Tibial nerve (tissue), 4 donors: Measurements from ENCODE around the gene MIEN1. TPM values are rescaled to one million over a fixed set of nuclear protein-coding genes. Genes with fewer than 3 reads are reported as not detected.

Source experiments
- DNase-seq, 2 donors: peaks; one replicate each; pipeline ENCODE4 v3.0.0-alpha.2; 2019; ENCODE audit warnings: low spot score in 2 of 2
- H3K27ac ChIP-seq, 4 donors: fragments of 200-600 bp; sonication (generic) in 3 of 4; one replicate each; pipeline ENCODE4 v1.5.1; 2017 to 2019; ENCODE audit warnings: mild to moderate bottlenecking in 1 of 4
- H3K27me3 ChIP-seq, 2 donors: fragments of 200-600 bp; sonication (generic) in 1 of 2; one replicate each; pipeline versions ENCODE4 v1.5.1 to v1.6.0; 2017 to 2019
- H3K36me3 ChIP-seq, 3 donors: fragments of 200-600 bp; sonication (generic); one replicate each; pipeline ENCODE4 v1.5.1; 2018 to 2019
- H3K4me1 ChIP-seq, 4 donors: fragments of 200-600 bp; sonication (generic) in 3 of 4; one replicate each; pipeline ENCODE4 v1.5.1; 2017 to 2019
- H3K4me3 ChIP-seq, 4 donors: fragments of 200-600 bp; sonication (generic) in 3 of 4; one replicate each; pipeline ENCODE4 v1.5.1; 2017 to 2019; ENCODE audit warnings: mild to moderate bottlenecking in 1 of 4, moderate library complexity in 1 of 4
- H3K9me3 ChIP-seq, 4 donors: fragments of 200-600 bp; sonication (generic) in 3 of 4; one replicate each; pipeline ENCODE4 v1.5.1; 2017 to 2019
- EP300 ChIP-seq, 2 donors: sonication (generic); formaldehyde crosslinking; IDR thresholded peaks; one replicate each; pipeline ENCODE4 v1.6.1; 2017; ENCODE audit warnings: antibody characterized with exemption in 2 of 2, mild to moderate bottlenecking in 1 of 2
- POLR2A ChIP-seq, 2 donors: fragments of 450-650 bp; IDR thresholded peaks; one replicate each; pipeline ENCODE4 v1.6.1; 2017; ENCODE audit warnings: antibody characterized with exemption in 2 of 2, mild to moderate bottlenecking in 2 of 2, moderate library complexity in 2 of 2
- WGBS, 2 donors: methylation state at CpG; one replicate each; pipeline ENCODE4 v1.1.5; 2018; 5-methylcytosine and 5-hydroxymethylcytosine counted together
- total RNA-seq, 4 donors: library from RNA; depleted of rRNA; stranded (reverse); fragments of >200 nt; gene quantifications; one replicate each; pipeline ENCODE4 v1.1.0, GENCODE V29; 2016
- TF ChIP-seq, protein P1 (sequence below), 5 experiments: fragments of 200-600 bp in 3 of 5; fragments of 450-650 bp in 2 of 5; sonication (generic) in 3 of 5; IDR thresholded peaks; one replicate each; pipeline ENCODE4 v1.5.1; 2016 to 2019; ENCODE audit warnings: antibody characterized with exemption in 5 of 5, mild to moderate bottlenecking in 3 of 5, moderate library complexity in 2 of 5

The MIEN1 gene
- total RNA-seq, 4 donors from 2014 or later: 29.8 to 65.3 (median 43.5) TPM

GRCh38 chr17:39688475-39688835, 41.9 kb downstream of the MIEN1 start:
- Histone ChIP-seq H3K27ac (peak overlapping the region; percentile 71 to 95 (median 88)), H3K4me1 (peaks cover 0 to 18% (median 15%) of the 10 kb centered on the region in 4 donors), H3K4me3 (peak overlapping the region; percentile 51 to 86 (median 68)), H3K9me3 (no peaks in the 10 kb centered on the region), H3K27me3 (no peaks in the 10 kb centered on the region), H3K36me3 (peaks cover 0 to 25% (median 0%) of the 10 kb centered on the region in 3 donors)
- TF ChIP-seq POLR2A (IDR thresholded peaks at IDR 0.05) (no peak), EP300 (IDR thresholded peaks at IDR 0.05) (no peak)
- TF ChIP-seq, protein P1, sequence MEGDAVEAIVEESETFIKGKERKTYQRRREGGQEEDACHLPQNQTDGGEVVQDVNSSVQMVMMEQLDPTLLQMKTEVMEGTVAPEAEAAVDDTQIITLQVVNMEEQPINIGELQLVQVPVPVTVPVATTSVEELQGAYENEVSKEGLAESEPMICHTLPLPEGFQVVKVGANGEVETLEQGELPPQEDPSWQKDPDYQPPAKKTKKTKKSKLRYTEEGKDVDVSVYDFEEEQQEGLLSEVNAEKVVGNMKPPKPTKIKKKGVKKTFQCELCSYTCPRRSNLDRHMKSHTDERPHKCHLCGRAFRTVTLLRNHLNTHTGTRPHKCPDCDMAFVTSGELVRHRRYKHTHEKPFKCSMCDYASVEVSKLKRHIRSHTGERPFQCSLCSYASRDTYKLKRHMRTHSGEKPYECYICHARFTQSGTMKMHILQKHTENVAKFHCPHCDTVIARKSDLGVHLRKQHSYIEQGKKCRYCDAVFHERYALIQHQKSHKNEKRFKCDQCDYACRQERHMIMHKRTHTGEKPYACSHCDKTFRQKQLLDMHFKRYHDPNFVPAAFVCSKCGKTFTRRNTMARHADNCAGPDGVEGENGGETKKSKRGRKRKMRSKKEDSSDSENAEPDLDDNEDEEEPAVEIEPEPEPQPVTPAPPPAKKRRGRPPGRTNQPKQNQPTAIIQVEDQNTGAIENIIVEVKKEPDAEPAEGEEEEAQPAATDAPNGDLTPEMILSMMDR (IDR thresholded peaks at IDR 0.05): no peak
- WGBS, 2 donors: 17 to 18% methylated on average over 6 of the region's 6 CpGs
- no peak for DNase-seq

DNA sequence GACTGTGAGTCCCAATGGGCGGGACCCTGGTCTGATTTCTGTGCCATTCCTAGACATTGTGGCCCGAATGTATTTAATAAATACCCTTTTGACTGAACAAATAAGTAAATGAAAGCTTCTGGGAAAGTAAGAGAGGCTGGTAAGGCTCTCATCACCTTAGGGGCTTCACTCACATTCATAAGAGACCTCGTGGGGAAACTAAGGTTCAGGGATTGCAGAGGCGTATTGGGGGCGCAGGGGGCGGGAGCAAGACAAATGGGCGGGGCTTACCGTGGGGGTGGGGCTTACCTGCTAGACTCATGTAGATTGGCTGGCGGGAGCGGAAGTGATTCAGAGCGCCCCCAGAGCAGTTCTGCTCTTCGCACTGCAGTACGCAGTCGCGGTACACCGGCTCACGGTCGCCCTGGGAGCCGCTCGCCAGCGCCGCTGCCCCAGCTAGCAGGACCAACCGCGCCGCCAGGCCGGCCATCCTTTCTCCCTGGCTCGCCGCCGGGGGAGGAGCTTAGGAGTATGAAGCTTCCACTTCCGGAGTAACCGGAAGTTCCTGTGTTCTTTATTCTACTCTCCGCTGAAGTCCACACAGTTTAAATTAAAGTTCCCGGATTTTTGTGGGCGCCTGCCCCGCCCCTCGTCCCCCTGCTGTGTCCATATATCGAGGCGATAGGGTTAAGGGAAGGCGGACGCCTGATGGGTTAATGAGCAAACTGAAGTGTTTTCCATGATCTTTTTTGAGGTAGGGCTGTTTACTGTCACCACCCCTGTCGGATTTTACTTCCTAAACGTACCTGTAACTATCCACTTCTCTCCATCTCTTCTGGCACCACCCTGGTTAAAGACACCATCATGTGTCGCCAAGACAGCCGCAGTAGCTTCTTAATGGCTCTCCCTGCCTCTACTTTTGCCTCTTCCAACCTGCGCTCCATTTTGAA, 42.5 kb downstream of the MIEN1 start, which contains the start of gene PGAP3:
Gene PGAP3 (minus strand): TSS at position 512 of the 929 bp plus-strand sequence. CDS start 43 bp downstream, at position 469.
- Histone ChIP-seq H3K4me1 (peaks cover 0 to 18% (median 15%) of the 10 kb centered on the region in 4 donors), H3K27ac (peak within 1 kb of the TSS; percentile 71 to 95 (median 88)), H3K9me3 (no peaks in the 10 kb centered on the region), H3K36me3 (peaks cover 0 to 32% (median 0%) of the 10 kb centered on the region in 3 donors), H3K4me3 (peak within 1 kb of the TSS; percentile 51 to 86 (median 68)), H3K27me3 (no peaks in the 10 kb centered on the region)
- TF ChIP-seq, protein P1 (IDR thresholded peaks at IDR 0.05): peak in 2 of 5 experiments; percentile 15 to 26
- TF ChIP-seq POLR2A (IDR thresholded peaks at IDR 0.05) (peak; percentile 25 to 52), EP300 (IDR thresholded peaks at IDR 0.05) (peak; percentile 79 to 80)
- 2 to 3% methylated on average over 30 to 45 of the region's 45 CpGs for WGBS, 2 donors
- DNase-seq: peak; percentile 73 to 86

DNA sequence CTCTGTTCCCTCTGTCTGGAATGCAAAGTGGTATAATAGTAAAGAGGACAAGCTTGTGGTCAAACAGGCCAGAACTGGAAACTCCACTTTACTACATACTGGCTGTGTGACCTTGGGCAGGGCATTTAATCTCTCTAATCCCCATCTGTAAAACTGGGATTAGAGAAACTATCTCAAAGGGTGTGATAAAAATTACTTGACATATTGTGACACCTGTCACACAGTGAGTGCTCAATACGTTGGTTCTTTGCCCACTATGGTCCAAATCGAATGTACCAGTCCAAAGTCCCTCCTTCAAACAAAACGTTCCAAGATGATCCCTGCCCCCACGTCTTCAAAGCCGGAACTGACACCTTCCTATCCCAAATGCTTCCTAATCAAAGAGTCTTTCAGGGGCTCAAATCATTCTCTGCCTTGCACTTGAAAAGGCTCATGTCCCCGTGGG, 43.2 kb downstream of the MIEN1 start:
- DNase-seq: no peak
- 53 to 64% methylated on average over 6 of the region's 6 CpGs for WGBS, 2 donors
- H3K9me3 ChIP-seq: no peaks in the 10 kb centered on the region
- H3K4me1 ChIP-seq: peaks cover 0 to 18% (median 15%) of the 10 kb centered on the region in 4 donors
- H3K27ac ChIP-seq: peak overlapping the region; percentile 71 to 95 (median 88)
- H3K36me3 ChIP-seq: peaks cover 0 to 36% (median 0%) of the 10 kb centered on the region in 3 donors
- no peaks in the 10 kb centered on the region for H3K27me3 ChIP-seq
- H3K4me3 ChIP-seq: peak overlapping the region; percentile 51 to 86 (median 68)
- TF ChIP-seq POLR2A (IDR thresholded peaks at IDR 0.05) (no peak), EP300 (IDR thresholded peaks at IDR 0.05) (no peak)
- TF ChIP-seq, protein P1 (IDR thresholded peaks at IDR 0.05): no peak

DNA sequence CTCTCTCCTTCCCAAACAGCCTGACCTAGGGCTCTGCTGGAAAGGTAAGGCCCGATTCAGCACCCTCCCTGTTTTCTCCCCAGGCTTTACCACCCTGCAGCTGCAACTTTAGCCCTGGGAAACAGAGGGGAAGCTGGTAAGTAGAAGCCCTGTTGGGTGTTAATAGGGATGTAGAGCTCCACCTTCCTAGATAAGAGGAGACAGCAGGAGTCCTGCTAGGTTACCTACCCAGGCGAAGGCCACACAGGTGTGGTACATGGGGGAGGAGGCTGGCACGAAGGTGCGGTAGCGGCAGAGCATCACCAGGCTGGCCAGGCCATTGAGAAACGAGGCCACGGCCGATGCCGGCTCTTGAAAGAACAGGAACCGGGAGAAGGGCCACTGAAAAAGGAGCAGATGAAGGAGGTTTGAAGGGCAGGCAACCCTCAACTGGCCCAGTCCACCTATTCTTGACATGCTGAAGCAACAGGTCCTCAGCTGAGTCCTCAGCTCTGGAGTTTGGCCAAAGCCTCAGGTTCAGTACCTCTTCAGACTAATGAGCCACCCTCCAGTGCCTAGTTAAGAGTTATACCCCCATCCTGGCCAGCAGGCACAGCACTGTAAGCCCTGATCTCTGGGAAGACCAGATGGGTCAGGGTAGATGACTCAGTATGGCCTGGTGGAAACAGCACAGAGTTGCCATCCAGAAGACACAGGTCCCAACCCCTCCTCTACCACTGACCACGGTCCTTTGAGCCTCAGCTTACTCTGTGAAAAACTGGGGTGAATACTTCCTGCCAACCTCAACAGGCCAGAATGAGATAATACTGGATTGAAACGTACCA, 45.8 kb downstream of the MIEN1 start:
- Histone ChIP-seq H3K27ac (no peak overlapping the region), H3K27me3 (no peaks in the 10 kb centered on the region), H3K4me3 (no peak overlapping the region), H3K4me1 (peaks cover 0 to 18% (median 15%) of the 10 kb centered on the region in 4 donors), H3K36me3 (peaks cover 0 to 56% (median 0%) of the 10 kb centered on the region in 3 donors), H3K9me3 (no peaks in the 10 kb centered on the region)
- no peak for TF ChIP-seq EP300 (IDR thresholded peaks at IDR 0.05)
- DNase-seq: no peak
- 94% methylated on average over 12 of the region's 12 CpGs for WGBS, 2 donors

GRCh38 chr17:39683295-39683939, 46.9 kb downstream of the MIEN1 start:
- H3K36me3 ChIP-seq: peaks cover 0 to 56% (median 0%) of the 10 kb centered on the region in 3 donors
- 91 to 92% methylated on average over 9 of the region's 9 CpGs for WGBS, 2 donors
- no peak overlapping the region for H3K4me3 ChIP-seq
- TF ChIP-seq EP300 (IDR thresholded peaks at IDR 0.05) (no peak), POLR2A (IDR thresholded peaks at IDR 0.05) (no peak)
- TF ChIP-seq, protein P1 (IDR thresholded peaks at IDR 0.05): no peak
- H3K9me3 ChIP-seq: no peaks in the 10 kb centered on the region
- no peaks in the 10 kb centered on the region for H3K27me3 ChIP-seq
- peaks cover 0 to 16% (median 9%) of the 10 kb centered on the region in 4 donors for H3K4me1 ChIP-seq
- no peak for DNase-seq
- no peak overlapping the region for H3K27ac ChIP-seq
